Measurements from ENCODE around the gene SMG9.

SMG9 gene

DNA sequence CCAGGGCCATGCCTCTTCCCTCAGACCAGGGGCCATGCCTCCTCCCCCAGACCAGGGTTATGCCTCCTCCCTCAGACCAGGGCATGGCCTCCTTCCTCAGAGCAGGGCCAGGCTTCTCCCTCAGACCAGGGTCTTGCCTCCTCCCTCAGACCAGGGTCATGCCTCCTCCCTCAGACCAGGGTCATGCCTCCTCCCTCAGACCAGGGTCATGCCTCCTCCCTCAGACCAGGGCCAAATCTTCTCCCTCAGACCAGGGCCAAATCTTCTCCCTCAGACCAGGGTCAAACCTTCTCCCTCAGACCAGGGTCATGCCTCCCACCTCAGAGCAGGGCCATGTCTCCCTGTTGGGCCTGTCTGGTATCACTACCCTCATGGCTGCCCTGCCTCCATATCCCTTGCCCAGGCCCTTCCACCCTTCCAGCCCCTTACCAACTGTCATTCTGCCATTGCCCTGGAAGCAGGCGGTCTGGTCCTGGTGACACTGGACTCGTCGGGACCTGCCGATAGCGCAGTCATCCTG lies 43.3 kb upstream of the SMG9 start:
- TF ChIP-seq POLR2A (IDR thresholded peaks at IDR 0.05; ENCODE audit: extremely low read depth, insufficient read length) (no peak), MYC (IDR thresholded peaks at IDR 0.05; ENCODE audit: low read depth, low read length) (no peak)
- TF ChIP-seq, protein P1, sequence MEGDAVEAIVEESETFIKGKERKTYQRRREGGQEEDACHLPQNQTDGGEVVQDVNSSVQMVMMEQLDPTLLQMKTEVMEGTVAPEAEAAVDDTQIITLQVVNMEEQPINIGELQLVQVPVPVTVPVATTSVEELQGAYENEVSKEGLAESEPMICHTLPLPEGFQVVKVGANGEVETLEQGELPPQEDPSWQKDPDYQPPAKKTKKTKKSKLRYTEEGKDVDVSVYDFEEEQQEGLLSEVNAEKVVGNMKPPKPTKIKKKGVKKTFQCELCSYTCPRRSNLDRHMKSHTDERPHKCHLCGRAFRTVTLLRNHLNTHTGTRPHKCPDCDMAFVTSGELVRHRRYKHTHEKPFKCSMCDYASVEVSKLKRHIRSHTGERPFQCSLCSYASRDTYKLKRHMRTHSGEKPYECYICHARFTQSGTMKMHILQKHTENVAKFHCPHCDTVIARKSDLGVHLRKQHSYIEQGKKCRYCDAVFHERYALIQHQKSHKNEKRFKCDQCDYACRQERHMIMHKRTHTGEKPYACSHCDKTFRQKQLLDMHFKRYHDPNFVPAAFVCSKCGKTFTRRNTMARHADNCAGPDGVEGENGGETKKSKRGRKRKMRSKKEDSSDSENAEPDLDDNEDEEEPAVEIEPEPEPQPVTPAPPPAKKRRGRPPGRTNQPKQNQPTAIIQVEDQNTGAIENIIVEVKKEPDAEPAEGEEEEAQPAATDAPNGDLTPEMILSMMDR (IDR thresholded peaks at IDR 0.05; ENCODE audit: low read depth, low read length), result no peak
- DNase-seq (ENCODE audit: low read depth), result no peak
- H3K4me3 ChIP-seq (ENCODE audit: low read depth, low read length), result no peak overlapping the region

DNA sequence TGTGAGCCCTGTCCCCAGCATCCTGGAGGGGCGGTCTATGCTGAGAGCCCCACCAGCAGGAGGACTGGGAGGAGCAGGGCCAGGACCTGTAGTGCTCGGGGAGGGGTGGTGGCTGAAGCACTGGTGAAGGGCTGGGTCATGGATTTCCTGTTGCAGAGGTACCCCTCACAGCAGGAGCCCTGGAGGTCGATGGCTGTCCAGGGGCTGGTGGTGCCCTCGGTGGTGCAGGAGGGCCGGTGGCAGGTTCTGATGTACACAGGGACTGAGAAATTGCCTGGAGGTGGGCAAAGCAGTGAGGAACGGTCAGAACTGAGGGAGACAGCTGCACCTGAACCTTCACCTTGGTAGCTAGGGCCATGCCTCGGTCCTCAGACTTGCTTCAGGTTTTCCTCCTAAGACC lies 42.8 kb upstream of the SMG9 start:
- no peak overlapping the region for H3K4me3 ChIP-seq (ENCODE audit: low read depth, low read length)
- DNase-seq (ENCODE audit: low read depth), result no peak
- TF ChIP-seq POLR2A (IDR thresholded peaks at IDR 0.05; ENCODE audit: extremely low read depth, insufficient read length), result no peak
- no peak for TF ChIP-seq MYC (IDR thresholded peaks at IDR 0.05; ENCODE audit: low read depth, low read length)
- TF ChIP-seq, protein P2, sequence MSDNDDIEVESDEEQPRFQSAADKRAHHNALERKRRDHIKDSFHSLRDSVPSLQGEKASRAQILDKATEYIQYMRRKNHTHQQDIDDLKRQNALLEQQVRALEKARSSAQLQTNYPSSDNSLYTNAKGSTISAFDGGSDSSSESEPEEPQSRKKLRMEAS (IDR thresholded peaks at IDR 0.05; ENCODE audit: low read depth, low read length), result no peak

DNA sequence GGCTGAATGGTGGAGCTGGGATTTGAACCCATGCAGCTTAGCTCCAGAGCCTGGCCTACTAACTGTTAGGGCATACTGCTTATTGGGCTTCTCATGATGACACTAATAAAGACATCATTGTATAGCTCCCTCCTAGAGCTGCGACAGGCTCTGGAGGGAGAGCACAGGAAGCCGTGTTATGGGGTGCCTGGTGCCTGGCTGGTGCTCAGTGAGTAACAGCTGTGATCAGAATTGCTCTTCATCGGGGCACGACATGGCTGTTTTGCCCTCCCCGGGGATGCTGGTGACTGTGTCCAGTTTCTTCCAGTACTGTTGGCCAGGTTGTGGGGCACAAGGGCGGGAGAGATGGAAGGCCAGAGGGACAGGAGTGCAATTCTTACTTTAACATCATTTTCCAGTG lies 42.4 kb upstream of the SMG9 start:
- no peak overlapping the region for H3K4me3 ChIP-seq (ENCODE audit: low read depth, low read length)
- no peak for DNase-seq (ENCODE audit: low read depth)
- no peak for TF ChIP-seq POLR2A (IDR thresholded peaks at IDR 0.05; ENCODE audit: extremely low read depth, insufficient read length)
- TF ChIP-seq, protein P1 (IDR thresholded peaks at IDR 0.05; ENCODE audit: low read depth, low read length), result no peak
- TF ChIP-seq MYC (IDR thresholded peaks at IDR 0.05; ENCODE audit: low read depth, low read length), result no peak
- TF ChIP-seq, protein P2 (IDR thresholded peaks at IDR 0.05; ENCODE audit: low read depth, low read length), result no peak

DNA sequence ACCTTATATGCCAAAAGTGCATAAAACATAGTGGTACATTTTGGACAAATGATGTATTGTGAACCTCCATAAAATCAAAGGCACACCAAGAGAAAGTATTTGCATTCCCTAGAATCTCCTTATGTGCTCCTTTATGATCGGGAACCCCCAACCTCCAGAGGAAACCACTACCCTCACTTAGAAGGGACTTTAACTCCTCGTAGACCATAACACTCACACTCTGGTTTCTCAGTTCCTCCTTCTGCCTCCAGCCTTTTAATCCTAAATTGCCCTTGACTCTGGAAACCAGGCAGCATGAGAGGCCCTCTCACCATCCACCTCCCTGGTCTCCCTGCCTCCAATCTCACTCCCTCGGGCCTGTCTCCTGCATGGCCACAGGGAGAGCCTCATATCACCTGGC lies 35.8 kb upstream of the SMG9 start:
- DNase-seq (ENCODE audit: low read depth), result no peak
- no peak overlapping the region for H3K4me3 ChIP-seq (ENCODE audit: low read depth, low read length)
- TF ChIP-seq POLR2A (IDR thresholded peaks at IDR 0.05; ENCODE audit: extremely low read depth, insufficient read length) (no peak), MYC (IDR thresholded peaks at IDR 0.05; ENCODE audit: low read depth, low read length) (no peak)
- TF ChIP-seq, protein P2 (IDR thresholded peaks at IDR 0.05; ENCODE audit: low read depth, low read length), result no peak
- TF ChIP-seq, protein P1 (IDR thresholded peaks at IDR 0.05; ENCODE audit: low read depth, low read length), result no peak

DNA sequence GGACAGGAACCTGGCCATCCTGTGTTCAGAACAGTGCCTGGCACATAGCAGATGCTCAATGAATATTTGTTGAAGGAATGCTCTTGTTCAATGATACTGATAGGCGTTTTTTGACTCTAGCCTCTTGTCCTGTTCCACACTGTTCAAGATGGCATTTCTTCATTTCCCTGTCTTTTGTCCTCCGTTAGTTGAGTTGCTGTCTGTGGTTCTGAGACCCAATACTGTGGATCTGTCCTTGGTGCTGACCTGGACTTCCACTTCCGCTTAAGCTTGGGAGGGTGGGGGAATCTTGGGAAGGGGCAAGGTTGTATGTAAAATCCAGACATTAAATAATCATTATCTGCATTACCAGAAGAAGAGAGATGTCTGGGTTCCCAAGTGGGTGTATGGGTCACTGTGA lies 34.3 kb upstream of the SMG9 start:
- TF ChIP-seq MYC (IDR thresholded peaks at IDR 0.05; ENCODE audit: low read depth, low read length), result no peak
- TF ChIP-seq, protein P1 (IDR thresholded peaks at IDR 0.05; ENCODE audit: low read depth, low read length), result no peak
- TF ChIP-seq, protein P2 (IDR thresholded peaks at IDR 0.05; ENCODE audit: low read depth, low read length), result no peak
- TF ChIP-seq POLR2A (IDR thresholded peaks at IDR 0.05; ENCODE audit: extremely low read depth, insufficient read length), result no peak
- no peak overlapping the region for H3K4me3 ChIP-seq (ENCODE audit: low read depth, low read length)
- peak; percentile 56 for DNase-seq (ENCODE audit: low read depth)

DNA sequence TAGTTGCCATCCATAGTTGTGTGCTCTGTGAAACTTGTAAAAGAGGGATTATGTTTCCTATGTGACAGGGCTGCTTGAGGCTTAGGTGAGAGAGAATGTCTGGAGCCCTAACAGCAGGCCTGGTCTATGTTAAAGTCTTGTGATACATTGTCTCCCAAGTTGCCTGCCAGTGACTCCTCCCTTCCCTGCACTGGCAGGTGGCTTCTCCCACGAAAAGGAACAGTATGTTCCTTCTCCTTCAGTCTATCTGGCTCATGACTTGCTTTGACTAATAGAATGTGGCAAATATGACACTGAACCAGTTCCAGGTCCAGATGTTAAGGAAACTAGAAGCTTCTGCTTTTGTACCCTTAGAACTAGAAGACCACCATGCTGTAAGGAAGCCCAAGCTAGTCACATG lies 31.9 kb upstream of the SMG9 start:
- no peak for DNase-seq (ENCODE audit: low read depth)
- TF ChIP-seq POLR2A (IDR thresholded peaks at IDR 0.05; ENCODE audit: extremely low read depth, insufficient read length) (no peak), MYC (IDR thresholded peaks at IDR 0.05; ENCODE audit: low read depth, low read length) (no peak)
- TF ChIP-seq, protein P2 (IDR thresholded peaks at IDR 0.05; ENCODE audit: low read depth, low read length), result no peak
- TF ChIP-seq, protein P1 (IDR thresholded peaks at IDR 0.05; ENCODE audit: low read depth, low read length), result no peak
- no peak overlapping the region for H3K4me3 ChIP-seq (ENCODE audit: low read depth, low read length)

All from NB4 (cell line).